NCI-H2171 (cell line): ENCODE results near the gene GZMM.

Experiments used
- DNase-seq: peaks from one replicate; lab custom pipeline; 2025; lab: John Stamatoyannopoulos, UW

The GZMM gene

DNA sequence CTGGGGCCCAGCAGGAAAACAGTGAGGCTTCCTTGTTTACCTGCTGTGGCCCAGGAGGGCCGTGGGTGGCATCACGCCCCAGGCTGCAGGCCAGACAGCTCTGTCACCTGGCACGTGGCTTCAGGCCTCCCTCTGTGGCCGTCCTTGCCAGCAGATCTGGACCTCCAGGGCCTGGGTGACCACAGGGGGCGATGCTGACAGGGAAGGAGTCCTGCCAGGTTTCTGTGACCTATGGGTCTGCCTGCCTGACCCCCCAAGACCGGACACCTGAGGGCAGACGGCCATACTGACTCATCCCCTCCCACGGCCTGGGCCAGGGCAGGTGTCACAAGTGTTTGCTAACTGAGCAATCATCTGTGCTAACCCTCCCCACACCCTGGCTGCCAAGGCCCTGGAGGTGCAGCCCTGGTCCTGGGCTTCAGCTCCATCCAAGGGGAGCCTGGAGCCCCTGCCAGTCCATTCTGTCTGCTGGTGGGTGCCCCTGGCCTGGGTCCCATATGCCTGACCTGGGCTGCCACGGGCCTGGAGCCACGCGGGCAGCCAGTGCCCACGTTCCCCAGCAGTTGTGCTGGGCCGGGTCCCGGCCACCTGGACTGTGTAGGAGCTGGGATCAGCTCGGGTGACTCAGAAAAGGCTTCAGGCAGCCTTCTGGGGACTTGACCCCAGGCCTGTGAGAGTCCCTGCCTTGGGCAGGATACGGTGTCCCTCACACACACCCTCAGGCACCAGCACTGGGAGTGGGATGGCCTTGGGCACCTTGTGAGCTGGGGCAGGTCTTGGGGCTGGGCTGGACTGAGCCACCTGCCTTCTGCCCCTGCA lies 8.6 kb upstream of the GZMM start:
- DNase-seq, result no peak

DNA sequence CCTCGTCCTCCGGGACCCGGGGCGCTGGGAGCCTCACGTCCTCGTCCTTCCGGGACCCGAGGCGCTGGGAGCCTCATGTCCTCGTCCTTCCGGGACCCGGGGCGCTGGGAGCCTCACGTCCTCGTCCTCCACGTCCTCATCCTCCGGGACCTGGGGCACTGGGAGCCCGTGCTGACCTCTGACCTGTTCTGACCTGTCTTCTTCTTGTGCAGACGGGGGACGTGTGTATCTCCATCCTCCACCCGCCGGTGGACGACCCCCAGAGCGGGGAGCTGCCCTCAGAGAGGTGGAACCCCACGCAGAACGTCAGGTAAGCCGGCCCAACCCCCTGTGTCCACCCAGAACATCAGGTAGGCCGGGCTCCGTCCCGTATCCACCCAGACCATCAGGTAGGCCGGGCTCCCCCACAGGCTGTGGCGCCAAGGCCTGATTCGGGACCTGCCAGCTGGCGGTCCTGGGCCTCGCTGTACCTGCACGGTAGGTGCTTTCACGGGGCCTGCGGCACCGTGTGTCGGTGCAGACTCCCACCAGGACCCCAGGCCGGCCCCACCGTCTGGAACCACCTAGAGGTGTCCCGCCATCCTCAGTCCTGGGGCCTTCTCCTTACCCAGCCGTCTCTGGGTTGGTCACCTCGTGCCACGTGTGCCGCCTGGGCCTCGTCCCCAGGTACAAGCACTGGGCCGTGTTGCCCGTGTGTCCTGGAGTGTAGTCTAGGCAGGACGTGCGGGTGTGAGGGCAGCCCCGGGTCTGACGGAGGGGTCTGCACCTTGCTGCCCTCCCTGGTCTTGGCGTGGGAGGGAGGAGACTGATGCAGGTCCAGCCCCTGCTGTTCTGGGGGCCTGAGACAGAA lies 7.6 kb upstream of the GZMM start:
- DNase-seq, result no peak

DNA sequence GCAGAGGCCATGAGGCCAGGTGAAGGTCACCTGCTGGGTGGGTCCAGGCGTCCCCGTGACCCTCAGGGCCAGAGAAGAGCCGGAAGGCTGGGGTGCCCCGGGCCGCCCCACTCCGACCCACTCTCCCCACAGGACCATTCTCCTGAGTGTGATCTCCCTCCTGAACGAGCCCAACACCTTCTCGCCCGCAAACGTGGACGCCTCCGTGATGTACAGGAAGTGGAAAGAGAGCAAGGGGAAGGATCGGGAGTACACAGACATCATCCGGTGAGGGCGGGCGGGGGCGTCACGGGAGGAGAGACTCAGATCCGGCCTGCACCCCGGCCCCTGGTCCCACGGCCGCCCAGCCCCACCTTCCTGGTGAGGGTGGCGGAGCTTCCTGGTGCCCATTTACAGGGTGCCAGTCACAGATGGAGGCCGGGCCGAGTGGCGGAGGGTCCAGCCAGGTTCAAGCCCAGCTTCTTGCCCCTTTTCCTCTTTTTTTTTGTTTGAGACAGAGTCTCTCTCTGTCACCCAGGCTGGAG lies 6.9 kb upstream of the GZMM start:
- no peak for DNase-seq

DNA sequence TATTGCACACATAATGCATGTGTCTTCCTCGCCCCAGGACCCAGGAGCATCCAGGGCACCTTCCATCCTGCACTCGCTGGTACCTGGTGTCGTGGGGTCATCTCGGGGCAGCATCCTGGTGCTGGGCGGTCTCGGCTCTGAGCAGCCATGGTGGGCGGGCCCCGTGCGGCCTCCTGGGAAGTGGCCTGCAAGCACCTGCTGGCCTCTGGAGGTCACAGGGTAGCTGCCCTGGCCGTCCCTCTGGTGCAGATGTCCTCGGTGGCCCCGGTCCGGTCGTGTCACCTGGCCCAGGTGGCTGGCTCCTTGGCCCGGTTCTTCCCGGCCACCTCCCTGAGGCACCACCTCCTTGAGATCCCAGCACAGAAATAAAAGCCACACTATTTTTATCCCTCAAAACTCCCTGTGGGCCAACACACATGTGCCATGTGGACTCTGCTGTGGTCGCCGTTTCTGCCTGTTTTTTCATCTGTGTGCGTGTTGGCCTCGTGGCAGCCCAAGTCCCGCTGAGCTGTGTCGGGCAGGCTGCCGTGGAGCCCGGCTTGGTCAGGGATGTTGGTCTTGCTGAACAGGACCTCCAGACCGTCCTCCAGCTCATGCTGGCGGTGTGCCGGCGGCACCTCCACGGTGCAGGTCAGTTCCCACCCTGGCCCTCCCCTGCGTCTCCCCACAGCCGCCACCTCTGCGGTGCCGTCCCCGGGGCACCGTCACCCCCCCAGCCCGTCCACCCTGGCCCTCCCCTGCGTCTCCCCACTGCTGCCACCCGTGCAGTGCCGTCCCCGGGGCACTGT lies 5.0 kb upstream of the GZMM start:
- no peak for DNase-seq

DNA sequence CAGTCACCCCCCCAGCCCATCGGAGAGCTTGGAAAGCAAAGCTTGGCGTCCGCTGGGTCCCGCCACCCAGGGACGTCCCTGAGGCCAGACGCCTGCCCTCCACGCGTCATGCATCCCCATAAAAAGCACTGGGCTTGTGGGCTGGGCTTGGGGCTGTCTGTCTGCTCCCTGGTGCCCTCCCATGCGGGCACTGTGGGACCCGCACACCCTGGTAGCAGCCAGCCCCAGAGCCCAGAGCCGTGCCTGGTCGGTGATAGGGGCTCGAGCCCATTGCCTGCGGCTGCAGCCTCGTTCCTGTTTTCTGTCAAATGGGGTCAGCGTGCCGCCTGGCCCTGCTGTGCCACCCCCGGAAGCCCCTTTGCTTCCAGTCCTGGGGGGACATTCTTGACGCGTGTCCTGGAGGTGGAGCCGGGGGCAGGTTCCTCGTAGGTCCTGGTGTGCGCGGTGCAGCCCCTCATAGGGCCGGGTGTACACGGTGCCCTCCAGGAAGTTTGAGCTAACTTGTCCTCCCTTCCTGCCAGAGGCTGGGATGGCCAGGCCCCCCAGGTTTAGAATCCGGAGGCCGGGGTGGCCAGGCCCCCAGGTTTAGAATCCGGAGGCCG lies 4.3 kb upstream of the GZMM start:
- no peak for DNase-seq

DNA sequence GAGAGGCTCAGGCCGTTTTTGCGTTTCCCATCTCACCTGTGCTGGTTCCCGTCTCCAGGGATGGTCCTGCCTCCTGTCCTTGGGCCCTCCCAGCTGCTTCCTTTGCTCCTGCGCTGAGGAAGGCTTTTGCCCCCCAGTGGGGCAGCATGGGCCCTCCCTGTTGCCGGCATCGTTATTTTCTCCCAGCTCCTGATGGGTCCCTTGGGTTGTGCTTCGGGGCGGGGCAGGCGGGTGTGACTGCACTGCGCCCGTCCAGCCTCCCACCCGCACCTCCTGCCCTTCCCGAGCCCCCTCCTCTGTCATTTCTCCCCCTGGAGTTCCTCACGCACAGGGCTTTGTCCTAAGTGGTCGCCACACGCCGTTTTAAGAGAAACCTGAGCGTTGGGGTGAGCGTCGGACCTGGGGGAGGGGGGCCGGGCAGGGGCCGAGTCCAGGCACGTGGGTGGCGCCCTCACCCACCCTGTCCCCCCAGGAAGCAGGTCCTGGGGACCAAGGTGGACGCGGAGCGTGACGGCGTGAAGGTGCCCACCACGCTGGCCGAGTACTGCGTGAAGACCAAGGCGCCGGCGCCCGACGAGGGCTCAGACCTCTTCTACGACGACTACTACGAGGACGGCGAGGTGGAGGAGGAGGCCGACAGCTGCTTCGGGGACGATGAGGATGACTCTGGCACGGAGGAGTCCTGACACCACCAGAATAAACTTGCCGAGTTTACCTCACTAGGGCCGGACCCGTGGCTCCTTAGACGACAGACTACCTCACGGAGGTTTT lies 2.8 kb upstream of the GZMM start:
- DNase-seq, result no peak

DNA sequence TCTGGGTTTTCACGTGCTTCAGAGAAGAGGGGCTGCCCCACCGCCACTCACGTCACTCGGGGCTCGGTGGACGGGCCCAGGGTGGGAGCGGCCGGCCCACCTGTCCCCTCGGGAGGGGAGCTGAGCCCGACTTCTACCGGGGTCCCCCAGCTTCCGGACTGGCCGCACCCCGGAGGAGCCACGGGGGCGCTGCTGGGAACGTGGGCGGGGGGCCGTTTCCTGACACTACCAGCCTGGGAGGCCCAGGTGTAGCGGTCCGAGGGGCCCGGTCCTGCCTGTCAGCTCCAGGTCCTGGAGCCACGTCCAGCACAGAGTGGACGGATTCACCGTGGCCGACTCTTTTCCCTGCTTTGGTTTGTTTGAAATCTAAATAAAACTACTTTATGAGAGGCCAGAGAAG lies 2.2 kb upstream of the GZMM start:
- DNase-seq, result no peak

DNA sequence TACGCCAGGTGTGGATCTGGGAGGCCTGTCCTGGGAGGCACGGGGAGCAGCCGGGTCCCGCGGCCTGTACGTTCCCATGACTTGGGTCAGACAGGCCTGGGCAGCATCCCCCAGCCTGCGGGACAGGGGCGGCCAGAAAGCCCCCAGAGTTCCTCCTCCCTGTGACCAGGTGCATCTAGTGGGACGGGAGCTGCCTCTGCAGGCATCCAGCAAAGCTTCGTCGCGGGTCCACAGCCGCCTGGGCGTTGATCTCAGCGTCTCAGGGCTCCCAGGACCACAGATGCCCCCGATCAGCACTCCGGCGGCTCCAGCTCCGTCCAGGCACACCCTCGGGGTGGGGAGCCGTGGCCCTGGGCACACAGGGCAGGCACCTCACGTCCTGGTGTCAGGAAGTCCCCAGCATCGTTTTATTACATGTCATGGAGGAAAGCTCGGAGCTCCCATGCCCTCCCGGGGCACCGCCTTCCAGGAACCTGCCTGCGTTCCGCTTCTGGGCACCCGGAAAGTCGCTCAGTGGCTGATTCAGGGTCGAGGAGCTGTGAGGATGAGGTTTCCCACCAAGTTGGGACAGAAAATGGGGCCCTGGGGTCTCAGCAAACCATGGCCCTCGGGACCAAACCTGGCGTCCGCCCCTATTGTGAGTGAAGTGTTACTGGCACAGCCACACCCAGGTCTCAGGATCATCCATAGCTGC lies 1.5 kb upstream of the GZMM start:
- DNase-seq, result no peak

DNA sequence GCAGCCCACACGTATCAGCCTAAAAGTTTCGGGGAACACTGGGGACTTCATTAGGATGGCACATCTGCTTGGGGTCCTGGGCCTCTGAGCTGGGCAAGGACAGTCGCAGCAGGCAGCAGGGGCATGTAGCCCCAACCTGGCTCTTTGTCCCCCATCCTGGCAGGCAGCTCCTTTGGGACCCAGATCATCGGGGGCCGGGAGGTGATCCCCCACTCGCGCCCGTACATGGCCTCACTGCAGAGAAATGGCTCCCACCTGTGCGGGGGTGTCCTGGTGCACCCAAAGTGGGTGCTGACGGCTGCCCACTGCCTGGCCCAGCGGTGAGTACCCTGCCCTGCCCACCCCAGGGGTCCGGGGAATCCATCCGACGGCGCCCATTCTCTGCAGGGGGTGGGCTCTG lies 3.3 kb downstream of the GZMM start:
- no peak for DNase-seq

DNA sequence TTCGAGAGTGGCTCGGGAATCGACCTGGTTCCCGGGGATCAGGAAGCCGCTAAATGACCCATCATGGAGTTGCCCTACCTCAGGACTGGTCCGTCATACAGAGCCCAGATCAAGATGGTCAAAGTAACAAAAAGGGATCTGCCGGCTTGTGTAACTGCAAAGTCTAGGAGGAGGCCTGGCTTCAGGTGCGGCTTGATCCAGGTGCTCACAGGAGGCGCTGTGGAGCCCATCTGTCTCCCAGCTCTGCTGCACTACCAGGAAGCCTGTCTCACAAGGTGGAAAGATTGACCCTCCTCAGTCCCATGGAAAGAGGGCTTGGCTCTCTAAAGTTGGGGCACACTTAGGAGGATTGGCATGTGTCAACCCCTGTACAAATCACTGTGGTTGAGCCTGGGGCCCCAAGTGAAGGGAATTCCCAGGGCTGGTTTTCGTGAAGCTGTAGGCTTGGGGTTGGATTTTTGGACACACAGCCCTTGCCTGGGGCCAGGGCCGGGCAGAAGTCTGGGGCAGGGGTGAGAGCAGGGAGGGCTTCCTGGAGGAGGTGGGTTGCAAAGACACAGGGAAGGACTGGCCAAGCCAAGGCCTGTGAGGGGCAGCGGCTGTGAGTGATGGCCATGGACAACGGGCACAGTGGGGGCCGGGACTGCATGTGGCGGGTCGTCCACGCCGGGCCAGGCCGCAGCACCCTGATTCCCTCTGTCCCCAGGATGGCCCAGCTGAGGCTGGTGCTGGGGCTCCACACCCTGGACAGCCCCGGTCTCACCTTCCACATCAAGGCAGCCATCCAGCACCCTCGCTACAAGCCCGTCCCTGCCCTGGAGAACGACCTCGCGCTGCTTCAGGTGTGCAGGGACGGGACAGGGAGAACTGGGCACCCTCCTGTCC lies 4.2 kb downstream of the GZMM start:
- no peak for DNase-seq

DNA sequence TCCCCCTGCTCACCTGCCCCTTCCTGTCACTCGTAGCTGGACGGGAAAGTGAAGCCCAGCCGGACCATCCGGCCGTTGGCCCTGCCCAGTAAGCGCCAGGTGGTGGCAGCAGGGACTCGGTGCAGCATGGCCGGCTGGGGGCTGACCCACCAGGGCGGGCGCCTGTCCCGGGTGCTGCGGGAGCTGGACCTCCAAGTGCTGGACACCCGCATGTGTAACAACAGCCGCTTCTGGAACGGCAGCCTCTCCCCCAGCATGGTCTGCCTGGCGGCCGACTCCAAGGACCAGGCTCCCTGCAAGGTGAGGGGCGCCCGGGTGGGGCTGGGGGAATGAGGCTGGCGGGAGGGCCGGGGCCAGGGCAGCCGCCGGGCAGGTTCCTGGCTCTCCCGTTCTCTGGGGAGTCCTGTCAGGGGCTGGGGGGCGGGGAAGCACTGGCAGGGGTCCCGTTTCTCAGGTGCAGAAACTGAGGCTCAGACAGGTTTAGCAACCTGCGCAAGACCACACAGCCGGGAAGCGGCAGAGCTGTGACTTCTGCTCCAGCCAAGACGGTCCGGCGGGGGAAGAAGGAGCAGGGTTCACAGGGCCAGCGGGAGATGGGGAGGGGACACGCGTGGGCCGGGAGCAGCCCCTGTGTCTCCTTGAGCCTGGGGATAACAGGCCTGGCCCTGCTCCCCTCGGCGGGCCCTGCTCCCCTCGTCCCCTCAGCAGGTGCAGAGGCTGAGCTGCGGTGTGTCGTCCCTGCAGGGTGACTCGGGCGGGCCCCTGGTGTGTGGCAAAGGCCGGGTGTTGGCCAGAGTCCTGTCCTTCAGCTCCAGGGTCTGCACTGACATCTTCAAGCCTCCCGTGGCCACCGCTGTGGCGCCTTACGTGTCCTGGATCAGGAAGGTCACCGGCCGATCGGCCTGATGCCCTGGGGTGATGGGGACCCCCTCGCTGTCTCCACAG lies 5.3 kb downstream of the GZMM start:
- no peak for DNase-seq

DNA sequence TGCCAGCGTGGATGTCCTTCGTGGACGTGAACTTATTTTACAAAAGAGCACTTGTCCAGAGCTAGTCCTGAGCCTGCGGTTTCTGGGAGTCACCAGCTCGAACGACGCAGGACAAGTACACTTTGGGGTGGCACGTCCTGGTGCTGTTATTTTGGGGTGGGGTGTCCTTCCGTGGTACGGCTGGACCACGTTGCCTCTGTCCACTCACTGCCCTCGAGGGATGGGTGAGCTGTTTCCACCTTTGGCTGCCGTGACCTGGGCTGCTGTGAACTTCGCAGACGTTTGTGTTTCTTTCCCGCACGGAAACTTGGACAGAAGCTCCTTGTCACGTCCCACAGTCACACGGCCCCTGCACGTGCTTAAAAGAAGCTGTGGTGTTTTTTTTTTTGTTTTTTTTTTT lies 11.0 kb downstream of the GZMM start:
- no peak for DNase-seq

DNA sequence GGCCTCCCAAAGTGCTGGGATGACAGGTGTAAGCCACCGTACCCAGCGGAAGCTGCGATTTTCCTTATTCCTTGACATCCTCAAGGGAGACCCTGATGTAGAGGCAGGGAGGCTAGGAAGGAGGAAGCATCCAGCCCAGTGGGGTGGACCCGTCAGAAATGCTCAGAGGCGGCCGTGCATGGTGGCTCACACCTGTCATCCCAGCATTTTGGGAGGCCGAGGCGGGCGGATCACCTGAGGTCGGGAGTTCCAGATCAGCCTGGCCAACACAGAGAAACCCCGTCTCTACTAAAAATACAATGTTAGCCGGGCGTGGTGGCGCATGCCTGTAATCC lies 11.6 kb downstream of the GZMM start:
- no peak for DNase-seq

DNA sequence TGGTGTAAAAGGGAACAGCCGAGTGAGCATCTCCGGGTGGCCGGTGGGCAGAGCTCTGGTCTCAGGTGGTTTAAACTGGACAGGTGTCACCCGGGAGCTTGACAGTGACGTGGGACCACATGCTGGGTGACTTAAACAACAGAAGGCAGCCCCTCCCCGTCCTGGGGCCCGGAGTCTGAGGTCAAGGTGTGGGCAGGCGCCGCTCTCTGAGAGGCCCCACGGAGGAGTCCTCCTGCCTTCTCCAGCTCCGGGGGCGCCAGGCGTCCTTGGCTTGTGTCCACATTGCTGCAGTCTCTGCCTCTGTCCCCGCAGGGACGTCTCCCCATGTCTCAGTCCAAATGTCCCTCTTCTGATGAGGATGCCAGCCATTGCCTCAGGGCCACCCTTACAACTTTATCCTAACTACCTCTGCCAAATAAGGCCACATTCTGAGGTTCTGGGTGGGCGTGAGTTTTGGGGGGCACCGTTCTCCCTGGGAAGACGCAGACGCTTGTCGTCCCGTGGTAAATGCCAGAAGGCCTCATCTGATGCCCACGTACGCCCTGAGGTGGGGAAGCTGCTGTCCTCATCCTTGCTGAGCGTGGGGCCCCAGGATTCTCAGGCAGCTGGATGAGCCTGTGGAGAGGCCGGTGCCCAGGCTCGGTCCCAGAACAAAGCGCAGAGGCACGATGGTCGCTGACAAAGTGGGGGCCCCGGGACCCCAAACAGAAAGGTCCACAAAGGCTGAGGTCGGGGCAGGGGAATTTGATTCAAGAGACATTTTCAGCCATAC lies 12.9 kb downstream of the GZMM start:
- no peak for DNase-seq

DNA sequence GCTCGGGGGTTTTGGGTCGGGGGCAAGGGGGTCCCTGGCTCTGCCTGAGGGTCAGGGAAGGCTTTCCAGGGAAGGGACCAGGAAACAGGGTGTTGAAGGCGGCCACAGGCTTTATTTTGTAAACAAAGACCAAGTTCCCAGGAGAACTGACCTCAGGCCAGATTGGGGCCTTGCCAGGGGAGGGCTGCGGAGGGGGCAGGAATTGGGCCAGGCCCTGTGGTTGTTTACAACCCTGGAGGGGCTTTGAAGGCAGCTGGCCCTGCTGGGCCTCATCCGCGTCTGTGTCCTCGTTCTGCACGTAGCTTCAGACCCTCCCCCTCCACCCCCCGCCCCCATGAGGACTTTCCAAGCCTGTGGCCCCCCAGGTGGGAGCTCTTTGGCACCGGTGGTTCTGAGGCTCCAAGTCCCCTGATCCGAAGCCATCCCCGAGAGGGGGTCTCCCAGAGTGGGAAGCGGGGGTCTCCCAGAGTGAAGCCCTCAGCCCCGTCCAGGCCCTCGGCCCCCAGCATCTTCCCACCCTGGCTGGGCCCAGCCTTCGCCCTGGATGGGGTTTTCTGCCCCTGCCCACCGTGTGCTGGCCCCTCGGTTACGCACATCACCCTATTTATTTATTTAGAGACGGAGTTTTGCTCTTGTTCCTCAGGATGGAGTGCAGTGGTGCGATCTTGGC lies 15.1 kb downstream of the GZMM start:
- no peak for DNase-seq

DNA sequence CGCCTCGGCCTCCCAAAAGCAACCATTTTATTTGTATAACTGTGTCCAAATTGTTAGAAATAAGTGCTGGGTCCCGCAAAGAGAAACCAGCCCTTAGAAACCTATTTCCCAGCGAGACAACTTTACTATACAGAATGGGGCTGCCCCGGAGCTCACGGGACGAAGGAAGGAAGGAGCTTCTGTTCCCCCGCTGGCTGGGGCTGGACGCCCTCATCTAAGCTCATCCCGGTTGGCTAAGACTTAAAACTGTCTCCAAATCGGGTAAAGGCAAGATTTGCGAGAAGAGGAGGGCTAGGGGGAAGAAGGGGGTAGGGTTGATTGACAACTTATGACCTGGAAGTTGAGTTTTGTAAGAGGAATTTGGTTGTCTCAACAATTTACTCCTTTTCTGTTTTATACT lies 16.3 kb downstream of the GZMM start:
- DNase-seq, result no peak

DNA sequence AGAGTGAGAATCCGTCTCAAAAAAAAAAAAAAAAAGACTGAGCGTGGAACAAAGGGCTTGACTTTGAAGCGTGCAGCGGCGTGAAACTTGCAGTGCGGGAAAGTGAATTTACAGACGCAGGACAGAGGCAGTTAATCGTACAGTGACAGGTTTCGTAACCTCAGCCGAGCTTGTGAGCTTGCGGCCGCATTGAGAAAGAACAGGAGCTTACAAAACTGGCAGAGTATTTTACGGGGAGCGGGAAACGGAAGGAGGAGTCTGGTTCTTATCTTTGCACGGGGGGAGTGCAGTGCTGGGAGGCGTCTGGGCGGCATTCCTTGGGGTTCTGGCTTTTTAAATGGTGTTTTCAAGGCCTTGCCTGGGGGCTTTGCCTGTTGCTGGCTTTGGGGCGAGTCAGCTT lies 22.6 kb downstream of the GZMM start:
- DNase-seq, result no peak
